Spleen (tissue), 7 donors: ENCODE measurements around the gene ANO7.

Experiments used
- POLR2A ChIP-seq, 3 donors: fragments of 450-650 bp; IDR thresholded peaks; one replicate each; pipeline ENCODE4 v1.5.1; 2017; ENCODE audit warnings: antibody characterized with exemption in 3 of 3, mild to moderate bottlenecking in 1 of 3
- POLR2AphosphoS5 ChIP-seq, 3 donors: sonication (generic); formaldehyde crosslinking; IDR thresholded peaks; one replicate each; pipeline ENCODE4 v1.5.1; 2017; ENCODE audit warnings: antibody characterized with exemption in 3 of 3
- TF ChIP-seq, protein P1 (sequence below), 11 experiments: fragments of 200-600 bp in 7 of 11; fragments of 450-650 bp in 4 of 11; sonication (generic) in 4 of 11; IDR thresholded peaks in 8 of 11; conservative IDR thresholded peaks in 3 of 11; 1 replicate in 7 of 11; 2 replicates in 4 of 11; pipeline versions ENCODE4 v1.4.0 to v1.8.0; 2016 to 2021; ENCODE audit warnings: antibody characterized with exemption in 11 of 11, inconsistent platforms in 4 of 11, mild to moderate bottlenecking in 1 of 11
- donor health status: DM: no; HTN: no; CAD: no; lungs with moderate emphysema.
- donor health status: DM: no; HTN: no; CAD: no.
- donor health status: DM: no; HTN: no; CAD: no.

GRCh38 chr2:241163601-241164118 lies 24.8 kb upstream of the ANO7 start:
- TF ChIP-seq, protein P1, sequence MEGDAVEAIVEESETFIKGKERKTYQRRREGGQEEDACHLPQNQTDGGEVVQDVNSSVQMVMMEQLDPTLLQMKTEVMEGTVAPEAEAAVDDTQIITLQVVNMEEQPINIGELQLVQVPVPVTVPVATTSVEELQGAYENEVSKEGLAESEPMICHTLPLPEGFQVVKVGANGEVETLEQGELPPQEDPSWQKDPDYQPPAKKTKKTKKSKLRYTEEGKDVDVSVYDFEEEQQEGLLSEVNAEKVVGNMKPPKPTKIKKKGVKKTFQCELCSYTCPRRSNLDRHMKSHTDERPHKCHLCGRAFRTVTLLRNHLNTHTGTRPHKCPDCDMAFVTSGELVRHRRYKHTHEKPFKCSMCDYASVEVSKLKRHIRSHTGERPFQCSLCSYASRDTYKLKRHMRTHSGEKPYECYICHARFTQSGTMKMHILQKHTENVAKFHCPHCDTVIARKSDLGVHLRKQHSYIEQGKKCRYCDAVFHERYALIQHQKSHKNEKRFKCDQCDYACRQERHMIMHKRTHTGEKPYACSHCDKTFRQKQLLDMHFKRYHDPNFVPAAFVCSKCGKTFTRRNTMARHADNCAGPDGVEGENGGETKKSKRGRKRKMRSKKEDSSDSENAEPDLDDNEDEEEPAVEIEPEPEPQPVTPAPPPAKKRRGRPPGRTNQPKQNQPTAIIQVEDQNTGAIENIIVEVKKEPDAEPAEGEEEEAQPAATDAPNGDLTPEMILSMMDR (IDR thresholded peaks at IDR 0.05 in 8 of 11, conservative IDR thresholded peaks at IDR 0.05 in 3 of 11), result no peak
- TF ChIP-seq POLR2A (IDR thresholded peaks at IDR 0.05) (no peak), POLR2AphosphoS5 (IDR thresholded peaks at IDR 0.05) (no peak)
